NCI-H2107 (cell line): Measurements from ENCODE around the gene METTL5.
"Not testable (repeated sequence)": the region's sequence is repeated elsewhere in the genome, so short reads cannot be mapped to it uniquely, and the experiment has no call there.

ENCODE experiments used
- DNase-seq: peaks from one replicate; lab custom pipeline; 2025; lab: John Stamatoyannopoulos, UW

METTL5 gene

DNA sequence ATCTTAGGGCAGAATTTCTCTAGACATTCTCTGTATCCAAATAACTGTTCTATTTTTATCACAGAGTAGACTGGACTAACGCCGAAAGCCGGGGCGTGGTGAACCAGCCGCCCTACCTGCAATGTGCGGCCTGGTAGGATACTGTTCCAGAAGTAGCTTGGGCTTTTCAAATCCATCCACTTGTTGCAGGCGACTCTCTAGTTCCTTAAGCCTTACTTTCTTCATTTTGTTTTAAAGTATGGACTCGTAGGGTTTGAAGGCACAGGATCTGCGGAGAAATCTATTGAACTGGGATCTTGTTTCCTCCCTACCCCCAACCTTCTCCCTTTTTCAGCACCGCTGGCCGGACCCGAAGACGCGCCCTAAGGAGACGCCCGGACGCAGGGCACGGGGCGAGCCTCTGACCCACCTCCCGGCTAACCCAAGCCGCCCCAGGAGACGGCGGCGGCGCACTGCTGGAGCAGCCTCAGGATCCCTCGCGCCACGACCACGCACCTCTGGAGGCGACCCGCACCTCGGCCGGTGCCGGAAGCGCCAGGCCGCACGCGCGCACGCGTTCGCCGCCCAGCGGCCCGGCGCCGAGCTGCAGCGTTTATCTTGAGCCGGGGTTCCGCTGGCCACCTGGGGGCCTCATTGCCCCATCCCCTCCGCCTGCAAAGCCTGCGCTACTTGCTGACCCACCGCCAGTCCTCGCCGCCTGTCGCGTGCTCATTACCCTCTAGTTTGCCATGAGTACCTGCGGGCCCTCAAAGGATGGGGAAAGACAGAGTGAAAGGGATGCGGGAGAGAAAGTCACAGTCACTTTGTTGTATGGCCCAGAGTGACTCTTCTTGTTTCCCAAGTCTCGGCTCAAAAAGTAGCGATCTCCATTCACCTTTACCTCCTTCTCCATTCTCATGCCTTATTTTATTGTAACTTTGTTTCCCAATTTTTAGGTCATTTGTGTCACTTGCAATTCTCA lies at the start of gene METTL5:
Gene METTL5 (minus strand): TSS at position 533 of the 961 bp plus-strand sequence. CDS start 308 bp downstream, at position 225.
- peak; percentile 60 for DNase-seq

DNA sequence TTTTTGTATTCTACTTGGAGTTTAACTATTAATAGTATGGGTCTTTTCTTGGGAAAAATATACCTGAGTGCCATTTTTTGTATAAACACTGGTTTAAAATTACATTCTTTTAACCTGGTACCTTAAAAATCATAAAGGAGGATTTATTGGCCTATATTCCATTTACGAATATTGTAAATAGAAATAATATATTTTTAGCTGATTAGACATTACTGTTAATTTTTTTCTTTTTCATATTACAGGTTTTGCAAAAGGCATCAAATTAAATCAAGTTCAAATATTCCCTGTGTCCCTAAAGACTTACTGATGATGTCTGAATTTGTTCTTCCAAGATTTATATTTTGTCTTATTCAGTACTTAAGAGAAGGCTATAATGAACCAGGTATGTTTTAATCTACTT lies 47.3 kb upstream of the METTL5 start:
- DNase-seq = no peak

DNA sequence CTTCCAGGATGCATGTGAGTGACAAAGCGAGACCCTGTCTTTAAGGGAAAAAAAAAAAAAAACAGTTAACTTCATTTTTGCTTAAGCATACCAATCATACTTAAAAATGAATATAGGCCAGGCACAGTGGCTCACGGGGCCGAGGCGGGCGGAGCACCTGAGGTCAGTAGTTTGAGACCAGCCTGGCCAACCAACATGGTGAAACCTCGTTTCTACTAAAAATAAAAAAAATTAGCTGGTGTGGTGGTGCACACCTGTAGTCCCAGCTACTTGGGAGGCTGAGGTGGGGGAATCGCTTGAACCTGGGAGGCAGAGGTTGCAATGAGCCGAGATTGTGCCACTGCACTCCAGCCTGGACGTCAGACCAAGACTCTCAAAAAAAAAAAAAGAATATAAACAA lies 46.7 kb upstream of the METTL5 start:
- DNase-seq = not testable (repeated sequence)

DNA sequence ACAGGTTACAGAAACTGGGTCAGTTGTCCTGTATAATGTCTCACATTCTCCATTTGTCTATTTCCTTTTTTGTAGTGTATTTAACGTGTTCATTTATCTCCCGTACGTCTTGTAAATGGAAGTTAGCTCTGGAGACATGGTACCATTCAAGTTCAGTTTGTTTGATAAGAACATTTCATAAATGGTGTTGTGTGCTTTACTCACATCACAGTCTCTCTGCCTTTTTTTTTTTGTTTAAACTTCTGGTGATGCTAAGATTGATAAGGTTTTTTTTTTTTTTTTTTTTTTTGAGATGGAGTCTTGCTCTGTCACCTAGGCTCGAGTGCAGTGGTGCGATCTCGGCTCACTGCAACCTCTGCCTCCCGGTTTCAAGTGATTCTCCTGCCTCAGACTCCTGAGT lies 44.2 kb upstream of the METTL5 start:
- DNase-seq = no peak

DNA sequence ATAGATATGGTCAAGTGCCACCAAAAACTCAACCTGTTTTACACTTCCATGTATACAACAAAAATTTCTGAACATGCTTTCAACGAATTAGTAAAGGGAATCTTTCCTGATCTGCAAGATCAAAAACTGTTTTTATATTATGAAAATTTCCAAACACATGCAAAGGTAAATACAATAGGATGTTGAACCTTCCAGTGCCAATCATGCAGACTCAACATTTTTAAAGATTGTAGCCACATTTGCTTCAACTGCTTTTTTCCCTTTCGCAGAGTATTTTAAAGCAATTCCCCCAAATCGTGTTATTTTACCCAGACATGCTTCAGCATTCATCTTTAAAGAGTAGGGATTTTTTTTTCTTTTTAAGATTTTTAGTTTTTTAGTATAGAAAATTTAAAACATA lies 42.9 kb upstream of the METTL5 start:
- no peak for DNase-seq

DNA sequence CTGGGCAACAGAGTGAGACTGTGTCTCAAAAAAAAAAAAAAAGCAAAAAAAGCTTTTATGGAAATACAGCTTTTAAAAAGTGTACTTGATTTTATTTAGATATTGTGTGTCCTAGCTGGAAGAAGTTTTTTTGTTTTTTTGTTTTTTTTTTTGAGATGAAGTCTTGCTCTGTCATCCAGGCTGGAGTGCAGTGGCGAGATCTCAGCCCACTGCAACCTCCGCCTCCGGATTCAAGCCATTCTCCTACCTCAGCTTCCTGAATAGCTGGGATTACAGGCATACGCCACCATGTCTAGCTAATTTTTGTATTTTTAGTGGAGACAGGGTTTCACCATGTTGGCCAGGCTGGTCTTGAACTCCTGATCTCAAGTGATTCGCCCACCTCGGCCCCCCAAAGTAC lies 41.5 kb upstream of the METTL5 start:
- DNase-seq = not testable (repeated sequence)

DNA sequence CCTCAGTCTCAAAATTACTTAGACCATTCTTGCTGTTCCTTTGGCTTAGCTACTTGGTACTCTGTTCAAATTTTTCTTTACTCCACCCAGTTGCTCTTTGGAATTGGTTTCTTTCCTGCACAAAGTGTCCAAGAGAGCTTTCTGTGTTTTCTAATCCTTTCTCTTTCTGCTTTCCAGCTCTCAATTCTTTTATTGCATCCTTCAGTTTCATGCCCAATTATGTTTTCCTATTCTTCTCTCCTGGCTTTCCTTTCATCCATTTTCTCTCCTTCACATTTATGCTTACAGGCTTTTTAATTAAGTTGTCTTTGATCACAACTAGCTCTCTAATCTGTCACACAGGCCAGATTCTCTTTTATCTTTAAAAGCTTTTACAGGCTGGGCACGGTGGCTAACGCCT lies 40.8 kb upstream of the METTL5 start:
- DNase-seq = no peak

DNA sequence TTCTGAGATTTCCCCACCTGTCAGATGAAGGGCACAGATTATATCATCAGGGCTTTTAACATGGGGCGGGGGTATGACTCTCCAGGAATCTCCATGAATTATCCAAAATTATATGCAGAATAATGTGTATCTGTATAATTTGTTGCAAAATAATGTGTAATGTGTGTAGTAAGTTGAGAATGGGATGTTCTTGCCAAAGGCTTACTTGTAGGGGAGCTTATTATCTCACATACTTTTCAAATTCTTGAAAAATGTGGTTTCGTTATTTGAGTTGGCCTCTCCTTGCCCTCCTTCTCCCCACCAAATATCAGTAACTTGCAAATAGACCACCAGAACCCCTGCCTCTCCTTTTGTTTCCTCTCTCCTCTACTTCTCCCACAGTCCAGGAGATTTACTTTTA lies 38.1 kb upstream of the METTL5 start:
- no peak for DNase-seq

DNA sequence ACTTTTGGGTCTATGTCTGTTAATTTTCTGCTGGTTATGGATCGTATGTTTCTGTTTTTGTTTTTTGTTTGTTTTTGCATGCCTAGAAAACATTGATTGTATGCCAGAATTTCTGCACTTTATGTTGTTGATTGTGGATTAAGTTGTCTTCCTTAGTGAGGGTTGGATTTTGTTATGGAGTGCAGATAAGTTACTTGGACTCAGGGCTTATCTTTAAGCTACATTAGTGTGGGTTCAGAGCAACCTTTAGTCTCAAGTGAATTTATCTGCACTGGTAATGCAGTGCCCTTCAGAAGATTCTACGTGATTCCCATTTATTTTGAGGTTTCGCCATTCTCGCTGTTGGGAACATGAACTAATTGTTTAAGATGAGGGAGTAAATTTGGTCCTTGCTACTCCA lies 35.4 kb upstream of the METTL5 start:
- no peak for DNase-seq

DNA sequence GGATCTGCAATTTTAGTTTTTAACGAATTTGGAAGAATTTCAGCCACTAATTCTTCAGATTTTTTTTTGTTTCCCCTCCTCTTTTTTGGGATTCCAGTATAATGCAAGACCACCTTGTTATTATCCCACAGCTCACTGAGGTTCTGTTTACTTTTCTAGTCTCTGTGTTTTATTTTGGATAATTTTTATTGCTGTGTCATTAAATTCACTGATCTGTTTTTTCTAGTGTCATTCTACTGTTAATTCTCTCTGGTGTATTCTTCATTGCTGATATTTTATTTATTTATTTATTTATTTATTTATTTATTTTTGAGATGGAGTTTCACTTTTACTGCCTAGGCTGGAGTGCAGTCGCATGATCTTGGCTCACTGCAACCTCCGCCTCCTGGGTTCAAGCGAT lies 34.7 kb upstream of the METTL5 start:
- DNase-seq = no peak

DNA sequence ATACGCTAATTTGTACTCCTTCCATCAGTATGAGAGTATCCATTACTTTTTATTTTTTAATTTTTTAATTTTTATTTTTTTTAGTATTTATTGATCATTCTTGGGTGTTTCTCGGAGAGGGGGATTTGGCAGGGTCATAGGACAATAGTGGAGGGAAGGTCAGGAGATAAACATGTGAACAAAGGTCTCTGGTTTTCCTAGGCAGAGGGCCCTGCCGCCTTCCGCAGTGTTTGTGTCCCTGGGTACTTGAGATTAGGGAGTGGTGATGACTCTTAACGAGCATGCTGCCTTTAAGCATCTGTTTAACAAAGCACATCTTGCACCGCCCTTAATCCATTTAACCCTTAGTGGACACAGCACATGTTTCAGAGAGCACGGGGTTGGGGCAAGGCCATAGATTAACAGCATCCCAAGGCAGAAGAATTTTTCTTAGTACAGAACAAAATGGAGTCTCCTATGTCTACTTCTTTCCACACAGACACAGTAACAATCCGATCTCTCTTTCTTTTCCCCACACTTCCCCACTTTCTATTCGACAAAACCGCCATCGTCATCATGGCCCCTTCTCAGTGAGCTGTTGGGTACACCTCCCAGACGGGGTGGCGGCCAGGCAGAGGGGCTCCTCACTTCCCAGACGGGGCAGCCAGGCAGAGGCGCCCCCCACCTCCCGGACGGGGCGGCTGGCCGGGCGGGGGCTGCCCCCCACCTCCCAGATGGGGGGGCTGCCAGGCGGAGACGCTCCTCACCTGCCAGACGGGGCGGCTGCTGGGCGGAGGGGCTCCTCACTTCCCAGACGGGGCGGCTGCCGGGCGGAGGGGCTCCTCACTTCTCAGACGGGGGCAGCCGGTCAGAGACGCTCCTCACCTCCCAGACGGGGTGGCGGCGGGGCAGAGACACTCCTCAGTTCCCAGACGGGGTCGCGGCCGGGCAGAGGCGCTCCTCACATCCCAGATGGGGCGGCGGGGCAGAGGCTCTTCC lies 30.9 kb upstream of the METTL5 start:
- not testable (repeated sequence) for DNase-seq

DNA sequence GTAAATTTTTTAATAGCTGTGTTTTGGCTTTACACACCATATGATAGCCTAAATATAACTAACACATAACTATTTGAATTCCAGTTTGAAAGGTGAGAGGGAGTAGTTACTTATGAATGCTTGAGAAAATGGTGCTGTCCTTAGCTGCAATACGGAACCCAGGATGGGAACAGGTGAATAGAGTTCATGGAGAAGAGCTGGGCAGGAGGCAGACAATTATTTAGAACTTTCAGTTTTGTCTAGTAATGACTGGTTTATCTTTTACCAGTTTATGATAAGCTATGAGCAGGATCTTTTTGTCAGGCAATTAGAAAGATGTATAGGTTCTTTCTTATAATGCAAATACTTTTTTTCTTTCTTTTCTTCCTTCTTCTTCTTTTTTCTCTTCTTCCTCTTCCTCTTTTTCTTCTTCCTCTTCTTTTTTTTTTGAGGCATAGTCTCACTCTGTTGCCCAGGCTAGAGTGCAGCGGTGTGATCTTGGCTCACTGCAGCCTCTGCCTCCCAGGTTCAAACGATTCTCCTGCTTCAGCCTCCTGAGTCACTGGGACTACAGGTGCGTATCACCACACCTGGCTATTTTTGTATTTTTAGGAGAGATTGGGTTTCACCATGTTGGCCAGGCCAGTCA lies 28.4 kb upstream of the METTL5 start:
- no peak for DNase-seq

DNA sequence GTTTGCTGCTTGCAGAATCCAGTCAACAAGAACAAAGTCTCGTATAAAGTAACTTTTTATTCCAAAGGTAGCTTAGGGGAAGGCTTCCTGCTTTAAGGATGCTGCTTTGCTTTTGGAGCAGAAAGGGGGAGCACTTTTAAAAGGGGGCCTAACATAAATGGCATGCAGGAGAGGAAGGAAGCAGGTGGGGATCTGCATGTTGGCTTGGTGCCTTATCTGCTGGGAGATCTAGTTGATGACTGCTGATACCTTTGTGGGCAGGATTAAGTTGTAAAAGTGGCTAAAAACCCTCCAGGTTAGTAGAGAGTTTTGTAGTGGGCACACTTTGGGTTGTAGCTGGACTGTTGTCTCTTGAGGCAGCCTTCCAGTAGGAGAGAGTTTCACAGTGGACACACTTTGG lies 25.0 kb upstream of the METTL5 start:
- no peak for DNase-seq

DNA sequence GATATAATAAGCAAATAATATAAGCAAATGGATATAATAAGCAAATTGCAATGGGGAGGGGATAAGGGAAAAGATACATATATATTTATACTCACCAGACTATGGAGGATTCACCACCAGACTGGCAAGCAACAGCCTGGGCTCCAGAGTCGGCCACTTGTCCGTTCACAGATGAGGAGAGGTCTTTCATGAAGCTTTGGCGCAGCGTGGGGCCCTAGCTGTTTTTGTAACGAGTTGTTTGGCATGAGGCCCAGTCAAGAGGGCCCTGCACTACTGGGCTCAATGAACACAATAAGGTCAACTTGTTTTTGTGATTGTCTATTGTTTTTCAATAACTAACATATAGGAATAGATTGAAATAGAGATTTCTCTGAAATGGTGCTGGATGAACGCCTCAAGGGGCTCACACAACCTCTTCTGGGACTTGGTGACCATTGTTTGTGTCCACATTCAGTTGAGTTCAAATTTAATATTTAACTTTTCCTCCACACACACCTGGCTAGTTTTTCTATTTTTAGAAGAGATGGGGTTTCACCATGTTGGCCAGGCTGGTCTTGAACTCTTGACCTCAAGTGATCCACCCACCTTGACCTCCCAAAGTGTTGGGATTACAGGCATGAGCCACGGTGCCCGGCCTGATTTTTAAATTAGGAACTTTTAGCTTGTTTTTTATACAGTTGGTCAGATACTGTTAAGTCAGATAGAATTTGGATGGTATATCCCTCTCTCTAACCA lies 24.4 kb upstream of the METTL5 start:
- not testable (repeated sequence) for DNase-seq

DNA sequence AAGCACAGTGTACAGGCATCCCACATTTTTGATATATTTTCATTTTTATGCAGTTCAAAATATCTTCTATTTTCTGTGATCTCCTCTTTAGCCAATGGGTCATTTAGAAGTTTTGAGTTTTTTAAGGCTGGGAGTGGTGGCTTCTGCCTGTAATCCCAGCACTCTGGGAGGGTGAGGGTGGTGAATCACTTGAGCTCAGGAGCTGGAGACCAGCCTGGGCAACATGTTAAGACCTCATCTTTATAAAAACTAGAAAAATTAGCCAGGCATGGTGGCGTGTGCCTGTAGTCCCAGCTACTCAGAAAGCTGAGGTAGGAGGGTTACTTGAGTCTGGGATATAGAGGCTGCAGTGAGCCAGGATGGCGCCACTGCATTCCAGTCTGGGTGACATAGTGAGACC lies 20.3 kb upstream of the METTL5 start:
- DNase-seq = no peak

DNA sequence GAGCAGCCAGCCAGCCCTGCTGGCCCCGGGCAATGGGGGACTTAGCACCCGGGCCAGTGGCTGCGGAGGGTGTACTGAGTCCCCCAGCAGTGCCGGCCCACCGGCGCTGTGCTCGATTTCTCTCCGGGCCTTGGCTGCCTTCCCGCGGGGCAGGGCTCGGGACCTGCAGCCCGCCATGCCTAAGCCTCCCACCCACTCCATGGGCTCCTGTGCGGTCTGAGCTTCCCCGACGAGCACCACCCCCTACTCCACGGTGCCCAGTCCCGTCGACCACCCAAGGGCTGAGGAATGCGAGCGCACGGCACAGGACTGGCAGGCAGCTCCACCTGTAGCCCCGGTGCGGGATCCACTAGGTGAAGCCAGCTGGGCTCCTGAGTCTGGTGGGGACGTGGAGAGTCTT lies 16.9 kb upstream of the METTL5 start:
- not testable (repeated sequence) for DNase-seq

DNA sequence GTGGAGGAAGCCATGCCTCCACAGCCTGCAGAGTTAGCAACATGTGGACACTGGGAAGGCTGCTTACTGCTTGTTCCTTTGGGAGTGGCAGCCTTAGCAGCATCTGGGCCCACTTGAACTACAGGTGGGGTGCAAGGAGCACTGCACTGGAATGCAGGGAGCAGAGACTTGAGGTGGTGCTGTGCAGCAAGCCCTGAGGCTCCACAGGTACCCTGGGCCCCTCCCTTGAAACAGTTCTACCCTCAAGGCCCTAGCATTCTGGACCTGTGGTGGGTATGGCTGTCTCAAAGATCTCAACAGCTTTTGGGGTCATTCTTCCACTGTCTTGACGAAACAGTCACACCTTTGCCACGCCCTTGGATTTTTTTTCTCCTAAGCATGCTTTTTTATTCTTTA lies 16.0 kb upstream of the METTL5 start:
- DNase-seq = no peak

DNA sequence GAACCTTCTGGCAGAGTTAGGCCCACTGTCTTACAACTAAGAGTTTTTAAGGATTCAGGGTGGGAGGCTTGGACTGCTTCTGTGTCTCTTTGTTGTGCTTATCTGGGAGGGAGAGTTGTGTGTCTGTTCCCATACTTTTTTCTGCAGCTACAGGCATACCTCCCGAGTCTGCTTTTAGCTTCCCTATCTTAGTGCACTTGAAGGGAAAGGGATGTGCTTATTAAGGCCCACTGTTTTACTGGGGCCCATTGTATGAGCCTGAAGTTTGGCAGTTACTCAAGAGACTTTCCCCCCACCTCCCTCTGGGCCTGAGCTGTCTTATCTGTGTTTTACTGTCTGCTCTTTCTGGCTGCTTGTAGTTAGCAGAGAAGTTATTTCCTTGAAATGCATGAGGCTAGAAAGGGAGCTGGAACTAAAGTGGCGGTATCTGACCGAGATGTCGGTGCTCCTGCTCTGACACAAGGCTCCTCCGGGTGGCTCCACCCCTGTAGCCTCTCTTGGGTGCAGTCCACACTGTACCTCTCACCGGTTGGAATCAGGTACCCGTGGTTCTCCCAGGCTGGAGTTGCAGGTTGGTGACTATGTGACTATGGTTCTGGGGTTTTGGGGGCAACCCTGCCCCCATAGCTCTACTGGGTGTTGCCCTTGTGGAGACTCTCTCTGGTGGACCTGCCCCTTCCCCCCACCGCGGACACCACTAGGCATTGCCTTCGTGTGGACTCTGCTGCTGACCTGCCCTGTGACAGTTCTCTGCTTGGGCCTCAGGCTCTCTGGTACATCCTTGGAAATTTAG lies 15.4 kb upstream of the METTL5 start:
- no peak for DNase-seq

DNA sequence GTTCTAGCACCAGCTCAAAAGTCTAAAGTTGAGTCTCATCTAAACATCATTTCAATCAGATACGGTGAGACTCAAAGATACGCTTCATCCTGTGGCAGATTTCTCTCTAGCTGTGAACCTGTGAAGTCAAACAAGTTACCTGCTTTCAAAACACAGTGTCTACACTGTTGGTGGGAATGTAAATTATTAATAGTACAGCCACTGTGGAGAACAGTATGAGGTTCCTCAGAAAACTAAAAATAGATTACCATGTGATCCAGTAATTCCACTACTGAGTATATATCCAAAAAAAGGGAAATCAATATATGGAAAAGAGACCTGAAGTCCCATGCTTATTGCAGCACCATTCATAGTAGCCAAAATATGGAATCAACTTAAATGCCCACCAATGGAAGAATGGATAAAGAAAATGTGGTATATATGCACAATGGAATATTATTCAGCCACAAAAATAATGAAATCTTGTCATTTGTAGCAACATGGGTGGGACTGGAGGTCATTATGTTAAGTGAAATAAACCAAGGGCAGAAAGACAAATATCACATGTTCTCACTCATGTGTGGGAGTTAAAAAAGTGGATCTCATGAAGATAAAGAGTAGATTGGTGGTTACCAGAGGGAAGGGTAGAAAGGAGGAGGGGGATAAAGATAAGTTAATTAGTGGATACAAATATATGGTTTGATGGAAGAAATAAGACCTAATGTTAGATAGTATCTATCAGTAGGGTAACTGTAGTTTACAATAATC lies 14.2 kb upstream of the METTL5 start:
- no peak for DNase-seq

DNA sequence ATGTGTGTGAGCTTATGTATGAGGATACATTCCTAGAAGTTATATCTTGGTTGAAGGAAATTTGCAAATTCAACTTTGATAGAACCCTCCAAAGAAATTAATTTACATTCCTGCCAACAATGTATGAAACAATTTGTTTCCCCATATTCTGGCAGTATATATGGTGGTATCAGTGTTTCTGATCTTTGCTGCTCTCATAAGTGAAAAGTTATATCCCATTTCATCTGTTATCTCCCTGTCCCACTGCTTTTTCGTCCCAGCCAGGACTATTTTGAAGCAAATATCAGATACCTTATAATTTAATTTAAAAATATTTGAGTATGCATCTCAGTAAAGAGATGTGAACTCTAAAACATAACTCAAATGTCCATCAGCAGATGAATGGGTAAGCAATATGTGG lies 9.7 kb upstream of the METTL5 start:
- no peak for DNase-seq
